Heart left ventricle (tissue), 13 donors: ENCODE results near the gene NELL1.

ENCODE experiments used
- CTCF ChIP-seq, 12 donors: fragments of 200-600 bp; sonication (generic) in 4 of 12; IDR thresholded peaks; one replicate each; pipeline versions ENCODE4 v1.5.0 to v1.8.0; 2018 to 2022; ENCODE audit warnings: antibody characterized with exemption in 12 of 12, mild to moderate bottlenecking in 5 of 12
- POLR2A ChIP-seq, 2 donors: fragments of 450-650 bp; IDR thresholded peaks; one replicate each; pipeline ENCODE4 v1.6.1; 2017; ENCODE audit warnings: antibody characterized with exemption in 2 of 2, mild to moderate bottlenecking in 2 of 2, moderate library complexity in 2 of 2
- donor health status: ischemic (EF 13 %, LVEDD 7.1; RV severe dilation, severe dysfunction).
- donor health status: DM: no; HTN: yes; CAD: no.
- donor health status: DM: no; HTN: no; CAD: no.
- donor health status: ischemic (EF 25% LVEDD 6.9; RV normal size, moderate dysfunction).
- donor health status: ischemic (EF 25% LVEDD 5.7; RV mildly dilated, moderate dysfunction).
- donor health status: ischemic (EF 35%, LVEDD 5.7; RV mildly dilated, moderate dysfunction).
- donor health status: nonischemic (EF 11% LVEDD 7.7; RV severe dilation, severe dysfunction).
- donor health status: DM: yes; HTN: yes; CAD: no.
- donor health status: PGD.
- donor health status: ischemic (EF 29% LVEDD 5.4; RV normal size, mild dysfunction).
- donor health status: nonischemic (EF 23%, LVEDD 6.1; RV moderate dilation, normal function).

DNA sequence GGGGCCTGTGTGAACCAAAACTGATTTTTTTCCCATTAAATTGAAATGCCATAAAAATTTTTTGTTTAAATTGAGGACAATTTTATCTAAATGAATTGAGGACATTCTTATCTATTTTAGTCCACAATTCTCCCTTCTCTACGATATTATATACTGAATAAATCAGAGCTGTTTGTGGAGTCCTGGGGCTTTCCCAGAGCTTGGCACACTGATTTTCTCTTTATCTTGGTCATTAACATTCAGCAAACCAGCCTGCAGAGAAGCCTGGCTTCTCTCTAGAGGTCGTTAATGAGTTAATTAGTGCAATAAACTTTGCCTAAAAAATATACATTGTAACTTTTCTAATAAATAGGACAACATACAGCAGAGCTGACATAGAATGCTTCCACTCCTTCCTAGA, 615.7 kb downstream of the NELL1 start:
- no peak for TF ChIP-seq CTCF (IDR thresholded peaks at IDR 0.05)
- TF ChIP-seq POLR2A (IDR thresholded peaks at IDR 0.05), result no peak
